Adrenal gland (tissue), 5 donors: ENCODE measurements around the gene SLC8A2.
A peak's percentile ranks its signal among the peaks of the same experiment; 100 is the strongest.

Source experiments
- CTCF ChIP-seq, 6 experiments: fragments of 450-650 bp in 4 of 6; fragments of 200-600 bp in 2 of 6; sonication (generic) in 1 of 6; IDR thresholded peaks; 1 replicate in 5 of 6; 2 replicates in 1 of 6; pipeline versions ENCODE4 v1.5.1 to v1.8.0; 2016 to 2021; ENCODE audit warnings: antibody characterized with exemption in 6 of 6, mild to moderate bottlenecking in 2 of 6, moderate library complexity in 1 of 6
- POLR2A ChIP-seq, 2 donors: fragments of 450-650 bp; IDR thresholded peaks; one replicate each; pipeline ENCODE4 v1.6.1; 2017; ENCODE audit warnings: antibody characterized with exemption in 2 of 2, mild to moderate bottlenecking in 2 of 2, moderate library complexity in 1 of 2
- donor health status: DM: no; HTN: no; CAD: no.

- TF ChIP-seq CTCF (IDR thresholded peaks at IDR 0.05), result no peak
- TF ChIP-seq POLR2A (IDR thresholded peaks at IDR 0.05), result peak in 1 of 2 donors; percentile 80
Measured at GRCh38 chr19:47511128-47511517, 39.4 kb upstream of the SLC8A2 start.
